LoVo (cell line): Measurements from ENCODE around the gene SNAP25.

ENCODE experiments used
- DNase-seq: peaks from one replicate; pipeline ENCODE4 v3.0.0-alpha.2; 2016; ENCODE audit warnings: low spot score

Gene SNAP25

DNA sequence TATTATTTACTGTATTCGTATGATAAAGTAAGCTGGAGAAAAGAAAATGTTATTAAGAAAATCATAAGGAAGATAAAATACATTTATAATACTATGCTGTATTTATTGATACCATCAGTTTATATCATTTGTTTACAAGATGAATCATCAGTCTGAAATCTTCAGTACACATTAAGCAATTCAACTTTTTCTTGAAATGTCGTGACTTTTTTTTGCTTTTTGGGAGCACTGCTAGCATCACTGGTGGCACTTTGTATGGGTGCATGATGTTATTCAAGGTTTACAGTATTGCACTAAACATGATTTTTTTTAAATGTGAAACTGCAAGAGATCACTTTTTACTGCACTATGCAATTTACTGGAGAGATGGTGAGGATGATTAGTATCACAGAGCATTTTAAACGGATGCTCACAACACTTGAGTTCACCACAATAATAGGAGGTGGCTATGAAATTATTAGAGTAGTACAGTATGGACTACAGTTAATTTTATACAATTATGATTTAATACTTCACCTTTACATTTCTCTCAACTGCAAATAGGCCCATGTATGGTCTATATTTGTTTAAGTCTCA, 85.9 kb downstream of the SNAP25 start:
- no peak for DNase-seq

DNA sequence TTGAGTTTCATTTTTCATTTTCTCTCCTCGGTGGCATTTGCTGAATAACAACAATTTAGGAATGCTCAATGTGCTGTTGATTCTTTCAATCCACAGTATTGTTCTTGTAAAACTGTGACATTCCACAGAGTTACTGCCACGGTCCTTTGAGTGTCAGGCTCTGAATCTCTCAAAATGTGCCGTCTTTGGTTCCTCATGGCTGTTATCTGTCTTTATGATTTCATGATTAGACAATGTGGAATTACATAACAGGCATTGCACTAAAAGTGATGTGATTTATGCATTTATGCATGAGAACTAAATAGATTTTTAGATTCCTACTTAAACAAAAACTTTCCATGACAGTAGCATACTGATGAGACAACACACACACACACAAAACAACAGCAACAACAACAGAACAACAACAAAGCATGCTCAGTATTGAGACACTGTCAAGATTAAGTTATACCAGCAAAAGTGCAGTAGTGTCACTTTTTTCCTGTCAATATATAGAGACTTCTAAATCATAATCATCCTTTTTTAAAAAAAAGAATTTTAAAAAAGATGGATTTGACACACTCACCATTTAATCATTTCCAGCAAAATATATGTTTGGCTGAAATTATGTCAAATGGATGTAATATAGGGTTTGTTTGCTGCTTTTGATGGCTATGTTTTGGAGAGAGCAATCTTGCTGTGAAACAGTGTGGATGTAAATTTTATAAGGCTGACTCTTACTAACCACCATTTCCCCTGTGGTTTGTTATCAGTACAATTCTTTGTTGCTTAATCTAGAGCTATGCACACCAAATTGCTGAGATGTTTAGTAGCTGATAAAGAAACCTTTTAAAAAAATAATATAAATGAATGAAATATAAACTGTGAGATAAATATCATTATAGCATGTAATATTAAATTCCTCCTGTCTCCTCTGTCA, 88.1 kb downstream of the SNAP25 start:
- peak; percentile 31 for DNase-seq

DNA sequence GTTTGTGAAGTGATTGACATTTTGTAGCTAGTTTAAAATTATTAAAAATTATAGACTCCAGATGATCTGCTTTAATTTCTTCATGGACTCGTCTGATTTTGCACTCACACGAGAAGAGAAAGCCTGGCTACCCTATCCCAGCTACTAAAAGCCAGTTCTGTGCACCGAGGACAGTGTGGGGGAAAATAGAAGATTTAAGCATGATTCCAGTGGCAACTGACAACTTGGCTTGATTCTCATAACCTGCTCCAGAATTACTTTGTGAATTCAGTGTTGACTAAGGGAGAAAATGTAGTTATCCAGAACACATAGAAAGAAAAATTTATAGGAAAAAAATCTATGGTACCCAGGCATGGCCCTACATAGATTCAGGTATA, 88.7 kb downstream of the SNAP25 start:
- DNase-seq = no peak

DNA sequence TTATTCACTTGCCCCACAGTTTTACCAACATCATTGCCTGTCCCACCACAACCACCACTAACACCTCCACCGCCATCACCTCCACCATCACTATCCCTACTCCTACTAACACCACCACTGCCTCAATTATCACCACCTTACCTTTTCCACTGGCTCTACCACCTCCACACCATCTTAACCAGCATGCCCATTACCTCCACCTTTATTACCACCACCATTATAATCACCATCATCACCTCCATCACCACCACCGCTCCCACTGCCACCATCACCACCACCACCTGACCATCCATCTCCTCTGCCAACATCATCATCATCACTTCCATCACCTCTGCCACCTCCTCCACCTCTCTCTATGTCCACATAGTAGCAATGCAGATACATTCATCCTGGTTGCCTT, 90.0 kb downstream of the SNAP25 start:
- DNase-seq = no peak

DNA sequence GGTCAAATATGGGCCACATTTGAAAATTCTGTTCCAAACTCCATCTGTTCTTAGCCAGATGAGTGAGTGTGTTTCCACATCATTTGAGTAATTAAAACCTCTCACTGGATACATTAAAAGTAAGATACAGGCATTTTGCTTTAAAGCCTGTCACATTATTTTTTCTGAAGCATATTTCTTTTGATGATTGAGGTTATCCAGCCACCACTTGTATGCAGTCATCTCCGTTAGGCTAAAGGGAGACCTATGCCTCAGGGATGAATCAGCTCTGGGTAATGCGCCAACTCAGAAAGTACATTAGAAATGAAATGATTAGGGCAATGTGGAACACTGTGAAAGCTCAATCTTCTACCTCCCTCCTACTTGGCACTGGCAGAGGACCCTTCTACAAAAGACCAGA, 90.7 kb downstream of the SNAP25 start:
- peak; percentile 27 for DNase-seq

DNA sequence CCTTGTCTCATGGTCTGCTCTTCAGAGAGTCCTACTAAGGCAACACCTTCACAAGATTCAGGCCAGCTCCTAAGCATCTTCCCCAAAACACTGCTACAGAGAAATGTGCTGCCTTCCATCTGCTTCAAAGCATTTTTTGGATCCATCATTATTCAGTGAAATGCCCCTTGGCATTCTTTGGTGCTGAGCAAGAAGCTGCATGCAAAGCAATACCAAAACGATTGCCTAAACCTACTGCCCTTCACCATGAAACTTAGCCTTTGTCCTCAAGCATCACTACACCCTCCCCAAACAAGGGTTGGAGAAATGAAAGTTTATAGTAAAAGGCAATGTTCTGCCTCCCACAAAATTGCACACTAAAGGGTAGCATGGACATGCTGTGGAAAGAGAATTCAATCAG, 93.5 kb downstream of the SNAP25 start:
- DNase-seq = no peak

DNA sequence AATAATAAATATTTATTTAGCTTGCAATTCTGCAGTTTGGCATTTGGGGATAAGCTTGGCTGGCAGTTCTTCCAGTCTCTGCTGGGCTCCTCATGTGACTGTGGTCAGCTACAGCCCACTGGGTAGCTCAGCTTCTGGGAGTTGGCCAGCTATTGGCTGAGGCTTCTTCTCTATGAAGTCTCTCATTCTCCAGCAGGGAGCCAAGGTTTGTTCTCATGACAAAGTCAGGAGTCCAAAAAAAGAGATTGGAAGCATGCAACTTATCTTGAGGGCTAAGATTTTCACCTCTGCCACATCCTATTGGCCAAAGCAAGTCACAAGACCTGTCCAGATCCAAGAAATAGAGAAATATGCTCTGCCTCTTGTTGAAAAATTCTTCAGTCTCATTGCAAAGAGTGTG, 94.6 kb downstream of the SNAP25 start:
- no peak for DNase-seq

DNA sequence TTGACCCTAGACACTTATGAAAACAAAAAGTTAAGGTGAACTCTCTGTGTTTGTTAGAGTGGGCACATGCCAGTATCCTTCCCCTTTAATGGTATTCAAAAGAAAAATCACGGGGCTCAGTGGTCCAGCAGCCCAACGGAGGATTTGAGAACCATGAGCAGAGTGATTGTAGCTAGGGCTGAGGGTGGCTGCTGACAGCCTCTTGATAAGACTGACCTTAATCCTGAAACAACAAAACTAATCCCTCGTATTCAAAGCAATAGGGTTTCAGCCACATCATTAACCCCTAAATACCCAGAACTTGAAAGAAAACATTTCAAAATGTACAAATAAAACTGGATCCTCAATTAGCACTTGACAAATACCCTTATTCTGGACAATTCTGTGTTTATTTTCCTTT, 95.1 kb downstream of the SNAP25 start:
- no peak for DNase-seq

DNA sequence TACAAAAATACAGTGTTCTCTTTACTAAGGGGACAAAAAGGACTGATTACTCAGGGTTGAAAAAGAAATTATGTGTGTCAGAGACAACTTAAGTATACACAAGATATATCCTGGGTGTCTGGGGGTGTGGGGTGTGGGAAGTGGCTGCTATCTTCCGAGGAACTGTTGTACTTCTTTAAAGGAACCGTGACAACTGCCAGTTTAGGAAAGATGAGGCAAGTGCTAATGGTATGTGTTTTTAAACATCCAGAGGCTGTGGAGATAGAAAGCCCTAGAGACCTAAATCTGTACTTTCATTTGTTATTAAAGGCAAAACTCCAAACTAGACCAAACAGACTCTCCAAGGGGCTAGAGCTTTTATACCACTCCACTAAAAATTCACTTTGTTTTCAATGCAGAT, 95.6 kb downstream of the SNAP25 start:
- DNase-seq = no peak

DNA sequence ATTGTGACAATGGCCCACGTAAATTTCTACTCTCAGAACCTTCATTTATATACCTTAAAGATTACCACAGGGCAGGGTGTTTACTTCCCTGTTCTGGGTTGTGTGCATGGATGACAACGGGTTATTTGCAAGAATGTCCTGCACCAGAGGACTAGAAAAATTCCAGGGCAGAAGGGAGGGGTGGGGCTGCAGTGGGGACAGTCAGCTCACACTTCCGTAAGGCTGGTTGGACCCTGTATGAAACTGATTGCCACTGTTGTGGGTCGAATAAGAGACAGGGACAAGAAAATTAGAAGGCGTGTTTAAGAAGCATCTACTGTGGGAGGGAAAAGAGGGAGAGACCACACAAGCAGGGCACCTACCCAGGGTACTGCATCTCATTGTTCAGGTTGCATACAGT, 96.5 kb downstream of the SNAP25 start:
- DNase-seq = no peak

DNA sequence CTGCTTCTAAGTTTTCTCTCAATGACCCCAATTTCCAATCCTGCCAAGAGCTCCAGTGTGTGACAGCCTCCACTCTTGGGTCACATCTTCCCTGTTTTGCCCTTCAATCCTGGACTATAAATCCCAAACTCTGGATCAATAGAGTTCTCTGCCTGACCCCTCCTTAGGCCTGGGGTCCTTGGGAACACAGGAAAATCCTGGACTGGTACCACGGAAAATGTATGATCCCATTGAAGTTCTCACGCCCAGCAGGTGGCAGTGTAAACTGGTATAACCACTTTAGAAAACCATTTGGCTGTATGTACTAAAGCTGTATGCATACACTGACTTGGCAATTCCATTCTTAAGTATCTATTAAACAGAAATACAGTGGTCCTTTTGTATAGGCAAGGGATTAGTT, 98.0 kb downstream of the SNAP25 start:
- no peak for DNase-seq

DNA sequence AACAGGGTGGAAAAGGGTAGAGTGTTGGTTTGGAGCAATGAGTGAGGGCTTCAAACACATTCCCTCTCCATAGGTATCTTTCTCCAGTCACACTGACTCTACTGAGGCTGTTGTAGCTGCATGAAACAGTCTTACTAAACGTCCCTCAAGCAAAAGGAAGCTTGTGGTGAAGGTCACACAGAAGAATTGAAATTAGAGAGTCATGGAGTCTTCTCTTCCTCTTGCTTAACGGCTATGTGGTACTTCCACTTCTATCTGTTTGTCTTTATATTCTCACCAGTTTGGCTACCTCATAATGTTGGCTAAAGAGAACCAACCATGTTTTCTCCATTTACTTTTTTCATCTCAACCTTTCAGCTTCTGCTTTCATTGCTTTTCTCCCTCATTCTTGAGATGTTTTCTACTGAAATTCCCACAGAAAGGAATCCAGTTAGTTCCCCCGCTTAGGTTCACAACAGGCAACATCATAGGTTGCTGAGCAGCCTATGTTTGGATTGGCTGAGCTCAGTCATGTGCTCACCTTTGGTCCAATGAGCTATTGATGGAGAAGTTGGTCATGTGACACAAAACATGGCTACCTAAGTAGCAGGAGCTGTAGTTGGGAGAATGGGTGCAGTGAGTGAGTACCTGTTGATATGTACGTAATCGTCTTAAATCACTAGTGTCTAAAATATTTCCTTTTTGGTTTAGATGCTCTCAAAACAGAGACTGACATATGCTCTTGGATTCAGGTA, 99.8 kb downstream of the SNAP25 start:
- no peak for DNase-seq

DNA sequence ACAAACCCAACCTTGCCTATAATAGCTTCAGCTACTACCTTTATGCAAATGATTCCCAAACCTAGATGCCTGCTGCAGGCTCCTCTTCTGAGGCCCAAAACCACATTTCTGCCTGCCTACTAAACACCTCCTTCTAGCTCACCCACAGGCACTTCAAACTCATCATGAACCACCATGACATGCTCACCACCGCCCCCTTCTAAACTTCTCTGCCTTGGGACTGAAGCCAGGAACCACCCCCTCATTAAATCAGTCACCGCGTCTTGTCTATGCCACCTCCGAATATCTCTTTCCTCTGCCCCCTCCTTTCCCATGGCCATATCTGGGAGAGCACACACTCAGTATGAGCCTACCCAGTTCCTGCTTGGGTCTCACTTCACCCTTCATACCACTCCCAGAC, 101.2 kb downstream of the SNAP25 start:
- no peak for DNase-seq

DNA sequence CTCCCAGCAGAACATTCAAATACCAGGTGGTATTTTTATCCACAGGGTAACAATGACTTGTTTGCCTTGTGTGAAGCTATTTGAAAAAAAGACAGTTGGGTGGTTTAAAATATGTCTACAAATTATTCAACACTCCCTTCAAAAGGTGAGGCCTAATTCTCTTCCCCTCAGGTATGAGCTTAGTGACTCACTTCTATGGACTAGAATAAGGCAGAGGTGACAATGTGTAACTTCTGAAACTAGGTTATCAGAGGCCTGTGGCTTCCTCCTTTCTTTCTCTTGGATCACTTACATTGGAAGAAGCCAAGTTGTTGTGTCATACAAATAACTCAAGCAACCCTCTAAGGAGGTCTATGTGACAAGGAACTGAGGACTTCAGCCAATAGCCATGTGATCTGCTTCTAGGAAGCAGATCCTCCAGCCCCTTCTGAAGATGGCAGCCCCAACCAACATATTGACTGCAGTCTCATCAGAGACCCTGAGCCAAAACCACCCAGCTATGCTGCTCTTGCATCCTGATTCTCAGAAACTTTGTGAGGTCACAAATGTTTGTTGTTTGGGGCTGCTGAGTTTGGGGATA, 102.6 kb downstream of the SNAP25 start:
- no peak for DNase-seq

DNA sequence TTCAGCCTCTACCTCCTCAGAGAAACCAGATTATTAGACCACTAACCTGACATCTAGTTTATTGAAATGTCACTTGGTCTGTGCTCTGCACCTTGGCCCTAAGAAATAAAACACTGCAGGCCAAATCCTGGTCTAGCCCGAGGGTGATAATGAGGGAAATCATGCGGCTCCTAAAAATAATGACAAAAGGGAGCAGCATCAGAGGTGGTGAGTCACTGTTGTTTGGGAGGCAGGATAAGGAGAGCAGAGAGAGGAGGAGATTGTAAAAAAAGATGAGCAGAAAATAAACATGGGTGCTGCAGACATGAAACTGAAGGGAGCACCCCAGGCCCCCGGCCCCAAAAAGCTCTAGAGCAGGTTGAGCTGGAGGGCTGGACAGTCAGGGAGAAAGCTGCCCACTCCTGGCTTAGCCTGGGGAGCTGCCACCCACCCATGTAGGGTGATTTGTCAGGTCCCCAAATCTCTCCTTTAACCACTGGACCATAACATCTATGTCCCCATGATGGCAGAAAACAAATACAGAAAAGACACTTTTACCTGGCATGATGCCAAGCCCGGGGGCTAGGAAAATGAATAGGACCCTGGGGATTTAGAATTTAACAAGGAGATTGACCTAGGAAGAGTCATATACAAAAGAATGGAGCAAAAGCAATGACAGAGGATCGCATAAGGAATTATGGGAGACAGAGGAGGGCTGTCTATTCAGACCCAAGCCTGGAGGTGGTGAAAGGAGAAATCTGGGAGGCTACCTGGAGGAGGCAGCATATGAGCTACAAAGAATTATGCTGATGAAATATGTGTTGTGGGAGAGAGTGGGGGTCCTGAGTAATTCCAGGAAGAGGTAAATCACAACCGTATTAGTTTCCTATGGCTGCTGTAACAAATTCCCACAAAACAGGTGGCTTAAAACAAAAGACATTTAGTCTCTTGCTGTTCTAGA, 103.7 kb downstream of the SNAP25 start:
- DNase-seq = no peak

DNA sequence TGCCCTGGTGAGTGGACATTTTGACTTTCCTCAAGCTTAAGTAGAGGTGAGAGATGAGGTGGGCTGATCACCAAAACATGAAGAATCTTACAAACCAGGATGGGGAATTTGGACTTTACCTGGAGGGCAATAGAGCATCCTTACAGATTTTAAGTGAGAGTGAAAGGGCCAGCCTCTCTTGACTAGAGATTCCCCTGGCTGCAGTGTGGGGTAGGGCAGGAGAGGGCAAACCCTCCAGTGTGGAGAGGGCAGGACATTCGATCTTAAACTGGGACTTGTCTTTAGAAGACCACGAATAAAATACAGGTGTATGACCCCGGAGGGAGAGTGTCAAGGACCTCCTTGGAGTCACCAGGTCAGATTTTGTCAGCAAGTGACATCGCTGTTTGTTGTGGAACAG, 105.1 kb downstream of the SNAP25 start:
- no peak for DNase-seq

DNA sequence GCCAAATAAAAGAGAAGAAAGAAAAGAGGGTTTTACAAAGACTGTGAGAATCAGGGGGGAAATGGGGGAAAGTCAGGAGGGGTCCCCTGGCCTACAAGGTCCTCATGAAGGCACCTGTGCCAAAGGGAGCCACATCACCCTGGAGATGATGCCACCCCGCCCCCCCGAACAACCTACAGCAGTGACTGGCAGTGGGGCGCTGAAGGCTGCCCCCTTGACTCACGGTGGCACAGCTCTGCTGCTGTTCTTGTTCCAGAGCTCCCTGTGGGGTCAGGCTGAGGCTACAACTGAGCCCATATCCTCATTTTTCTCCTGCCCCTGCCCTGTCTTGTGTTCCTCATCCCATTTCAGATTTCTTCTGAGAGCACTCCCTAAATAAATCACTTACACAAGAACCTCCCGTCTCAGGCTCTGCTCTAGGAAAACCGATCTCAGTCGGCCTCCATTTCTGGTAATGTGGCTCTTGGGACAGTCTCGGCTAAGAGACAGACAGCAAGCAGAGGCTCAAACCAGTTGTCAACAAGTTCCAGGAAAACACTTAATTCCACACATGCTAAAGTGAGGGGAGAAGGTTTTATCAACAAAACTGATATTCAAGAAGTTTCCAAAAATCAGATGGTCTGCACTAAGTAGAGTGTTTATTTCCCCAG, 105.7 kb downstream of the SNAP25 start:
- no peak for DNase-seq

DNA sequence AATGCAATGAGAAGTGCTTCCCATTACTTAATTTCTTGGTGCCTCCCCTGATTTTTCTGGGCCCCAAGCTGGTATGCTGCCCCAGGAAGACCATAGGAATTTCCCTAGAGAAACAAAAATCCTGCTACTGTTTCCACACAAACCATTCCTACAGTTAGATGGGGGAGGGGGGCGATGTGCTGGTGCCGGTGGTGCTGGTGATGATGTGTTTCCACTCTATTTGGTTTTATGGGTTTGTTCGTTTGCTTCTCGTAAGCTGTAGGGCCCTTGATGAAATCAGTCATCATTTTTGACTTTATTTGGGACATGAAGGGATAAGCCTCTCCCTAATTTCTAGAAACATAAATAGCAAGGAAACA, 110.2 kb downstream of the SNAP25 start:
- DNase-seq = no peak

DNA sequence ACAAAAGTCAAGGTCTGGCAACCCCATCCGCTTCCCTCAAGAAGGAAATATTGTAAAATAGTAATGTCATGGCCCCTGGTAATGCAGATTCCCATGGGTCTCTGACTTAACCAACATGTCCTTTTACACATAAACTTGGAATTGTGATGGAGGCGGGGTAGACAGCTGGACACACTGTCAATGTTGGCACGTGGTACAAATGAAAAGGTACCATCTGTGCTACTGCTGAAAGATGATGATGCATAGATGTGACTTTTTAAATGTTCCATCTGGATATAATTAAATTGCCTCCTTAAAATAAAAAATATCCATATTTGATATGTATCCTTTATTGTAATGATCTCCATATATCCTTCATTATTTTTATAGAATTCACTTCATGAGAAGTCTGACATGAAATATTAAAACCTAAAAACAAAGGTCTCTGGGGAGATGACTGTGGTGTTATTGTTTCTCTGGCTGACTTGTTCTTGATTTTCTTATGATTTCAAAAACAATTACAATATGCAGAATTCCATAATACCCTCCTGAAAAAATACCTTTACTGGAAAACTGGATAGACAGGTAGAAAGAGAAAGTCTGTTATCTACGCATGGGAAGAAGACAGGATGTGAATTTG, 110.9 kb downstream of the SNAP25 start:
- no peak for DNase-seq

DNA sequence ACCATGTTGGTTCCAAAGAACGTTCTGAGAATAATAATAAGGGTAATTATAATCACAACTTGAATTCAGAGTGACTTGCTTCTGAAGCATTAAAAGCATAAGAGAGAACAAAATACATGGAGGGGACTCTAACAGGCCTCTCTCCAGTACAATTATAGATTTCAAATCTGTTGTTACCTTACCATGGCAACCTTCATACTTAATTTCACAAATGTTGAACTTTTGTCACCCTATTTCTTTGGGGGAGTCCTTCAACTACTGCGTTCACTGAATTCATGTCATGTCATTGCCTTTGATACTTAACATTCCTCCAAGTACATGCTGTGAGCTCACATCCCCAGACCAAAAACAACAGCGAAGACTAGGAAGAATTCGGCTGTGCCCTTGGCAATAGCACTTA, 111.4 kb downstream of the SNAP25 start:
- no peak for DNase-seq
